DOHH2 (cell line): ENCODE results near the gene CRTAC1.

Experiments used
- H3F3A ChIP-seq: fragments of 200-600 bp; sonication (generic), shearing (Covaris generic); 2 replicates; pipeline ENCODE4 v1.6.0; 2016; ENCODE audit warnings: antibody characterized with exemption, mild to moderate bottlenecking; ENCODE audit not compliant: control insufficient read depth, insufficient read depth
- H3K27ac ChIP-seq: fragments of 200-600 bp; sonication (generic); 2 replicates; pipeline ENCODE4 v1.5.1; 2014; ENCODE audit warnings: low read depth, mild to moderate bottlenecking, low read length, moderate library complexity
- H3K27me3 ChIP-seq: fragments of 200-600 bp; sonication (generic); 2 replicates; pipeline ENCODE4 v1.6.1; 2014; ENCODE audit warnings: mild to moderate bottlenecking, low read length, mixed read lengths; ENCODE audit not compliant: control insufficient read depth
- H3K36me3 ChIP-seq: fragments of 200-600 bp; sonication (generic); 2 replicates; pipeline ENCODE4 v1.6.1; 2014; ENCODE audit warnings: mild to moderate bottlenecking, low read length, moderate library complexity, mixed read lengths; ENCODE audit not compliant: control insufficient read depth
- H3K4me1 ChIP-seq: fragments of 200-600 bp; sonication (generic); 2 replicates; pipeline ENCODE4 v1.6.1; 2014; ENCODE audit warnings: mild to moderate bottlenecking, low read length, mixed read lengths; ENCODE audit not compliant: control insufficient read depth
- H3K4me2 ChIP-seq: fragments of 200-600 bp; sonication (generic); 2 replicates; pipeline ENCODE4 v1.6.0; 2014; ENCODE audit warnings: mild to moderate bottlenecking, low read length, moderate library complexity
- H3K4me3 ChIP-seq: fragments of 200-600 bp; sonication (generic); 2 replicates; pipeline ENCODE4 v1.5.1; 2014; ENCODE audit warnings: mild to moderate bottlenecking, low read length, mixed read lengths
- H3K79me2 ChIP-seq: fragments of 200-600 bp; sonication (generic); 2 replicates; pipeline ENCODE4 v1.6.1; 2014; ENCODE audit warnings: mild to moderate bottlenecking, low read length, mixed read lengths; ENCODE audit not compliant: control insufficient read depth
- H3K9me2 ChIP-seq: fragments of 200-600 bp; sonication (generic); replicated peaks from 2 replicates; pipeline ENCODE4 v1.6.1; 2014; ENCODE audit warnings: mild to moderate bottlenecking, low read length, mixed read lengths; ENCODE audit not compliant: control insufficient read depth
- H3K9me3 ChIP-seq: fragments of 200-600 bp; sonication (generic); 2 replicates; pipeline ENCODE4 v1.6.1; 2014; ENCODE audit warnings: antibody characterized with exemption, low read length, mixed read lengths; ENCODE audit not compliant: control insufficient read depth, insufficient read depth
- H4K20me1 ChIP-seq: fragments of 200-600 bp; sonication (generic); 2 replicates; pipeline ENCODE4 v1.6.0; 2014; ENCODE audit warnings: low read depth, mild to moderate bottlenecking, antibody characterized with exemption, low read length, moderate library complexity; ENCODE audit not compliant: control insufficient read depth, insufficient read depth
- CTCF ChIP-seq: fragments of 200-600 bp; sonication (generic); IDR thresholded peaks from one replicate; pipeline ENCODE4 v1.5.1; 2014; ENCODE audit warnings: antibody characterized with exemption, mild to moderate bottlenecking, low read depth, low read length; ENCODE audit not compliant: poor library complexity, severe bottlenecking
- EZH2phosphoT487 ChIP-seq: fragments of 200-600 bp; sonication (generic); IDR thresholded peaks from 2 replicates; pipeline ENCODE4 v1.6.1; 2017; ENCODE audit warnings: borderline replicate concordance, mild to moderate bottlenecking, antibody characterized with exemption, low read length, moderate library complexity, mixed read lengths

CRTAC1 gene

DNA sequence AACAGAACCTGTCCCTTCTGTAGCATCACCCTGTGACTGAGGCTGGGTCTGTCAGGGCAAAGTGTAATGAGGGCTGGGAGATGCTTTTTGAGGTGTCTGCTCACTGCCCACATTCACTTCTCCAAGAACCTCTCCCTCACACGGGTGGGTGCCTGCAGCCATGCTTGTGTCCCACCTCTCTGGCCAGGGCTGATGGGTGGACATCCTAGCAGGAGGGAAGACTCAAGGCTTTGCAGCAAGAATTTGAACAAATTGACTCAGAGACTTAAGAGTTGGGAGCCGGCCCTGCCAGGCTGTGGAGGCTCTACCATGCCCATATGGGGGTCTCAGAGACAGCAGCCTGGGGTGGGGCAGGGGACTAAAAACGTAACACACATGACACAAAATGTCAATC, 147.3 kb downstream of the CRTAC1 start:
- no peaks in the 10 kb centered on the region for H3K9me2 ChIP-seq
- no peaks in the 10 kb centered on the region for H3K4me1 ChIP-seq
- no peaks in the 10 kb centered on the region for H3K9me3 ChIP-seq
- H3K27me3 ChIP-seq, result peaks cover 3% of the 10 kb centered on the region; the same call in 1 of the 2 replicates
- H3K4me2 ChIP-seq, result no peak overlapping the region
- H4K20me1 ChIP-seq, result no peaks in the 10 kb centered on the region
- H3F3A ChIP-seq, result no peaks in the 10 kb centered on the region
- H3K36me3 ChIP-seq, result no peaks in the 10 kb centered on the region
- no peak overlapping the region for H3K27ac ChIP-seq
- no peaks in the 10 kb centered on the region for H3K79me2 ChIP-seq
- TF ChIP-seq CTCF (no peak), EZH2phosphoT487 (no peak)
- no peak overlapping the region for H3K4me3 ChIP-seq

GRCh38 chr10:97882142-97883091, 148.0 kb downstream of the CRTAC1 start:
- no peak overlapping the region for H3K4me3 ChIP-seq
- no peaks in the 10 kb centered on the region for H3K79me2 ChIP-seq
- H4K20me1 ChIP-seq, result no peaks in the 10 kb centered on the region
- no peak overlapping the region for H3K27ac ChIP-seq
- TF ChIP-seq EZH2phosphoT487 (no peak), CTCF (no peak)
- no peaks in the 10 kb centered on the region for H3K27me3 ChIP-seq
- H3K4me1 ChIP-seq, result no peaks in the 10 kb centered on the region
- no peak overlapping the region for H3K4me2 ChIP-seq
- H3K9me3 ChIP-seq, result no peaks in the 10 kb centered on the region
- H3F3A ChIP-seq, result no peaks in the 10 kb centered on the region
- H3K9me2 ChIP-seq, result no peaks in the 10 kb centered on the region
- no peaks in the 10 kb centered on the region for H3K36me3 ChIP-seq

DNA sequence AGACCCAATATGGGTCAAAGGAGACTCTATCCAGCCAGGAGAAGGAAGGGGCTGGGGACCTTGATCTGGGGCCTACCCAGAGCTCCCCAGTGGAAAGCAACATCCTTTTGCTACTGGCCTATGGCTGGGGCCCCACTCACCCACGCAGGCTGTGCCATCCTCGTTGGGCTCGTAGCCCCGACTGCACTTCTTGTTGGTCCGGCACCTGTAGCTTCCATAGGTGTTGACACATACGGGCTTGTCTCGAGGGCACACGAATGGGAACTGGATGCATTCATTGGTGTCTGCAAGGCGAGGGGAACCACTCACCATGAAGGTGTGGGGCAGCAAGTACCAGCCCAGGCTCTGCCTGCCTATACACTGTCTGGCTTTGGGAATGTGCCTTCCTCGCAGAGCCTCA, 150.3 kb downstream of the CRTAC1 start:
- no peaks in the 10 kb centered on the region for H3K9me2 ChIP-seq
- no peaks in the 10 kb centered on the region for H3F3A ChIP-seq

More for the DNA sequence above, 150.3 kb downstream of the CRTAC1 start:
- no peaks in the 10 kb centered on the region for H3K4me1 ChIP-seq
- no peak overlapping the region for H3K27ac ChIP-seq
- H4K20me1 ChIP-seq, result no peaks in the 10 kb centered on the region
- no peaks in the 10 kb centered on the region for H3K27me3 ChIP-seq
- H3K36me3 ChIP-seq, result no peaks in the 10 kb centered on the region
- no peaks in the 10 kb centered on the region for H3K9me3 ChIP-seq
- TF ChIP-seq EZH2phosphoT487 (no peak), CTCF (no peak)
- H3K4me3 ChIP-seq, result no peak overlapping the region
- no peak overlapping the region for H3K4me2 ChIP-seq
- no peaks in the 10 kb centered on the region for H3K79me2 ChIP-seq
